ENCODE measurements around the gene SSBP2. TPM values are rescaled to one million over a fixed set of nuclear protein-coding genes. Genes with fewer than 3 reads are reported as not detected.

SSBP2 gene
- total RNA-seq, 4 donors from 2014 or later: 45.3 to 83.1 (median 61.7) TPM

DNA sequence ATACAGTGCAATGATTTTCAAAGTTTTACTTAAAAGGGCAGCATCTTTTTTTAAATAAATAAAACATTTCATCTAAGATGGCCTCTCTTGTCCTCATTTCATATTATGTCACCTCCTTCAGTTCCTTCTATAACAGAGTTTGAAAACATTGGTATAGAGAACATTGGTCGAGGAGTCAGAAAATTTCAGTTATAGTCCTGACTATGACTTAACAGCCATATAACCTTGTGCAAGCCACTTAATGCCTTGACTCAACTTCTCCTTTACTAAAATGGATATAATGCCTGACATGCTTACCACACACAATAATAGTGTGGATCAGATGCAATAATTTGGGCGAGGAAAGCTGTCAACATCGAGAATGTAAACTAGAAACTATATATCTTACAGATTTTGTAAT is 22.6 kb downstream of the SSBP2 start:
- intact Hi-C loops (cut with DNase I; ENCODE audit: low total_unique reads): no loop called here
- 91 to 93% methylated on average over 3 of the region's 3 CpGs for whole genome bisulfite sequencing, 2 donors
- DNase-seq (ENCODE audit: low spot score in 2 of 2): no peak
- H3K4me3 ChIP-seq (ENCODE audit: low read depth, poor library complexity, severe bottlenecking): no peak overlapping the region
- no peak for TF ChIP-seq POLR2A (IDR thresholded peaks at IDR 0.05)
- TF ChIP-seq, protein P1, sequence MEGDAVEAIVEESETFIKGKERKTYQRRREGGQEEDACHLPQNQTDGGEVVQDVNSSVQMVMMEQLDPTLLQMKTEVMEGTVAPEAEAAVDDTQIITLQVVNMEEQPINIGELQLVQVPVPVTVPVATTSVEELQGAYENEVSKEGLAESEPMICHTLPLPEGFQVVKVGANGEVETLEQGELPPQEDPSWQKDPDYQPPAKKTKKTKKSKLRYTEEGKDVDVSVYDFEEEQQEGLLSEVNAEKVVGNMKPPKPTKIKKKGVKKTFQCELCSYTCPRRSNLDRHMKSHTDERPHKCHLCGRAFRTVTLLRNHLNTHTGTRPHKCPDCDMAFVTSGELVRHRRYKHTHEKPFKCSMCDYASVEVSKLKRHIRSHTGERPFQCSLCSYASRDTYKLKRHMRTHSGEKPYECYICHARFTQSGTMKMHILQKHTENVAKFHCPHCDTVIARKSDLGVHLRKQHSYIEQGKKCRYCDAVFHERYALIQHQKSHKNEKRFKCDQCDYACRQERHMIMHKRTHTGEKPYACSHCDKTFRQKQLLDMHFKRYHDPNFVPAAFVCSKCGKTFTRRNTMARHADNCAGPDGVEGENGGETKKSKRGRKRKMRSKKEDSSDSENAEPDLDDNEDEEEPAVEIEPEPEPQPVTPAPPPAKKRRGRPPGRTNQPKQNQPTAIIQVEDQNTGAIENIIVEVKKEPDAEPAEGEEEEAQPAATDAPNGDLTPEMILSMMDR (IDR thresholded peaks at IDR 0.05): no peak

DNA sequence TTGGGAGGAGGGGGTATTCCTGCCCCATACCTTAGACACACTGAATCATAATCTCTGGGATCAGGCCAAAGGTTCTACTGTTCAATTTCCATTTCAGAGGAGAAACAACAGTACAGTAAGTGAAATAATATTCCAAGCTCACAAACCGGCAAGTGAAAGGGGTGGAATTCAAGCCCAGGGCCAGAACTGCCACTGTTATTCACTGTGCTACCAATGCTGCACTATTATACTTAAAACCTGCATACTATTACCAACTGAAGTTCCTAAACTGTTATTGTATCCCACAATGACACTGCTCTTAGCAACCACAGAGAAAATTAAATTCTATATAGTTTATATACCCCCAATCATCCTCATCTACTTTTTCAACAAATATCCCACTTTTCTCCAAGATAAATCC is 24.6 kb downstream of the SSBP2 start:
- 27 to 35% methylated on average over 1 of the region's 1 CpG for WGBS, 2 donors
- intact Hi-C loops (cut with DNase I; ENCODE audit: low total_unique reads): no loop called here
- DNase-seq (ENCODE audit: low spot score in 2 of 2): no peak
- H3K4me3 ChIP-seq (ENCODE audit: low read depth, poor library complexity, severe bottlenecking): no peak overlapping the region
- TF ChIP-seq, protein P1 (IDR thresholded peaks at IDR 0.05): no peak
- no peak for TF ChIP-seq POLR2A (IDR thresholded peaks at IDR 0.05)

DNA sequence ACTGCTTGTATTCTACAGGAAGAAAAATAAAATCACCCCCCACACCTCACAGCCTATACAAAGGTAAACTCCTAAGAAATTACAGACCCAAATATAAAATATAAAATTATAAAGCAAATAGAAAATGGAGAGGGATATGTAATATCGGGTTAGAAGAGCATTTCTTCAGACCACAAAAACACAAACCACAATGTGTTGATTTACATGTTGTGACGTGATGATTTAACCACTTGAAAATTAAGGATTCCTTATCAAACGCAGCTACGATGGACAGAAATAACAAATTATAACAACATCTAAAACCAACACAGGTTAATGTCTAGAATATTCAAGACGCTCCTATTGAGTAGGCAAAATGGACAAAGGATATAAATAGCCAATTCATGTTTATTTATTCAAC is 26.3 kb downstream of the SSBP2 start:
- 75 to 81% methylated on average over 5 of the region's 5 CpGs for WGBS, 2 donors
- no peak overlapping the region for H3K4me3 ChIP-seq (ENCODE audit: low read depth, poor library complexity, severe bottlenecking)
- no peak for DNase-seq (ENCODE audit: low spot score in 2 of 2)
- TF ChIP-seq POLR2A (IDR thresholded peaks at IDR 0.05): no peak
- TF ChIP-seq, protein P1 (IDR thresholded peaks at IDR 0.05): no peak
- intact Hi-C loops (cut with DNase I; ENCODE audit: low total_unique reads): no loop called here

DNA sequence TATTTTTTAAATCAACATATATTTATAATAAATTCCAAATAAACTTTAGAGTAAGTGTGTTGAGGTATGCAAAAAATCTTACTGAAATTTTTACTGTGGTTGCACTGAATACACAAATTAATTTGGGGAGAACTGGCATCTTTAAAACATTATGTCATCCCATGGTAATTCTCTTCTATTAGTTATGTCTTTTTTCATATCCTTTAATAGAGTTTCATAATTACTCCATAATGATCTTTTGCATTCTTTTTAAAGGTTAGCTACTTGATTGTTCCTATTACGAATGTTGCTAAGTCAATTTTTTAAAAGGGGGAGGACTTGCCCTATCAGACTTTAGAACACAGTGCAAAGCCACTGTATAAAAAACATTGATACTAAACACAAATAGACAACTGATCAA is 26.8 kb downstream of the SSBP2 start:
- intact Hi-C loops (cut with DNase I; ENCODE audit: low total_unique reads): no loop called here

DNA sequence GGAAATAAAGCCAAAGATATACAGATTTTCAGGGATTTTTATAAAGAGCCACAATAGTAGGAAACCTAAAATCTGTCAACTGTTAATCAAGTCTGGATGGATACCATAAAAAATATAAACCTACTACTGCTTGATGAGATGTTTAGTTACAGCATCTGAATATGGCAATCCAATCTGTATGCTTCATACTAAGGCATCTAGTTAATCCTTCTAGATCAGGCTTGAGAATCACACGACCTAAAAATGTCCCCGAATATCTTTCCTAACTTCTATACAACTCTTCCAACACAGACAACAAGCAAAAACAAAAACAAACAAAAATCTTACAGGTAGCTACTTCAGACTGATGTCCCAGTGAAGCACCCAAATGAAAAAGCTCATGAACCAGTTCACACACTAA is 29.8 kb downstream of the SSBP2 start:
- no peak for DNase-seq (ENCODE audit: low spot score in 2 of 2)

More for the DNA sequence above, 26.8 kb downstream of the SSBP2 start:
- H3K4me3 ChIP-seq (ENCODE audit: low read depth, poor library complexity, severe bottlenecking): no peak overlapping the region
- no peak for TF ChIP-seq POLR2A (IDR thresholded peaks at IDR 0.05)
- TF ChIP-seq, protein P1 (IDR thresholded peaks at IDR 0.05): no peak
- no peak for DNase-seq (ENCODE audit: low spot score in 2 of 2)
- WGBS, 2 donors: 73 to 85% methylated on average over 1 of the region's 1 CpG

More for the DNA sequence above, 29.8 kb downstream of the SSBP2 start:
- H3K4me3 ChIP-seq (ENCODE audit: low read depth, poor library complexity, severe bottlenecking): no peak overlapping the region
- WGBS, 2 donors: 55 to 61% methylated on average over 2 of the region's 2 CpGs
- intact Hi-C loops (cut with DNase I; ENCODE audit: low total_unique reads): no loop called here
- TF ChIP-seq, protein P1 (IDR thresholded peaks at IDR 0.05): no peak
- no peak for TF ChIP-seq POLR2A (IDR thresholded peaks at IDR 0.05)
